Nucleus accumbens (tissue), 56 donors: ENCODE measurements around the gene ADAMTSL1.

ENCODE experiments used
- DNase-seq, 56 donors: peaks; one replicate each; lab custom pipeline; 2025; lab: John Stamatoyannopoulos, UW

The ADAMTSL1 gene

GRCh38 chr9:18722882-18723281 lies 248.9 kb downstream of the ADAMTSL1 start:
- no peak for DNase-seq

DNA sequence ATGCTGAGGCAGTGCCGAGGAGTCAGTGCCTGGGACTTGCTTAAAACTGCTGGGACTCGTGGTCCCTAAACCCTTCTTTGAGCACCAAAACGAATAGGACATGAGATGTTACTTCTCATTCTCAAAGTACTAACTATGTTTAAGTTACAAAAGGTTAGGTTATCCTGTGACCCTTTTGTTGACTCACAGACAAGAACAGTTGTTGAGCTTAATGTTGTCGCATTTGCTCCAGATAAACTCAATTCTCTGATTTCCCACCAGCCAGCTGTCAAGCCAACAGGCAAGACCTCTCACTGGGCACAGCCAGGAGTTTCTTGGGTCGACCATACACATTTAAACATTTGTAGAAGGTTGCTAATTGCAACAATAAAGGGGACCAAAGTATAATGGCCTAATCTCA lies 249.4 kb downstream of the ADAMTSL1 start:
- no peak for DNase-seq

GRCh38 chr9:18726546-18726945 lies 252.6 kb downstream of the ADAMTSL1 start:
- DNase-seq: no peak

DNA sequence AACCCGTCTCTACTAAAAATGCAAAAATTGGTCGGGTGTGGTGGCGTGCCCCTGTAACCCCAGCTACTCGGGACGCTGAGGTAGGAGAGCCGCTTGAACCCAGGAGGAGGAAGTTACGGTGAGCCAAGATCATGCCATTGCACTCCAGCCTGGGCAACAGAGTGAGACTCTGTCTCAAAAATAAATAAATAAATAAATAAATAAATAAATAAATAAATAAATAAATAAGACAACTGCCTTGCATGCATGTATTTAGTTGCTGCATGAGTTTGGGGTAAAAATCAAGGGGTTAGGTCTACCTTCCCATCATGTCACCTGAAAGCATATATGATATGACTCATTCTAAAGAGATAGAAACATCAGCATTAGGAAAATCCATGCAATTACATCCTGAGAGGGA lies 254.0 kb downstream of the ADAMTSL1 start:
- DNase-seq: no peak

GRCh38 chr9:18728642-18729041 lies 254.7 kb downstream of the ADAMTSL1 start:
- DNase-seq: no peak

GRCh38 chr9:18730241-18730640 lies 256.3 kb downstream of the ADAMTSL1 start:
- DNase-seq: no peak

DNA sequence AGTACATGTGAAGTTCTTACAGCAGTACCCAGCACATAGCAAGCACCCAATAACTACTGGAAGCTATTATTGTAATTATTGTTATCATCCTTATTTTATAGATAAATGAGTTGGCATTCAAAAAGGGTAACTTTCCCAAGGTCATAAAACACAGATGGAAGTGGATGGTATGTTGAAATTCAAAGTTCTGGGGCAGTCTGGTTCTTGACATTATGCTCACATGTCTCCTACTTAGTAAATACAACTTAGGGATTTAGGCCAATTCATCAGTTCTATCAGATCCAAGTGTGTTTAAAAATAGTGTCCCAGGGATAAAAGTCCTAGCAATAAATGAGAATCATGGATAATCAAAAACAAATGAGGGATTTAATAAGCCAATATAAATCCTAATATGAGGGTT lies 265.2 kb downstream of the ADAMTSL1 start:
- DNase-seq: no peak

DNA sequence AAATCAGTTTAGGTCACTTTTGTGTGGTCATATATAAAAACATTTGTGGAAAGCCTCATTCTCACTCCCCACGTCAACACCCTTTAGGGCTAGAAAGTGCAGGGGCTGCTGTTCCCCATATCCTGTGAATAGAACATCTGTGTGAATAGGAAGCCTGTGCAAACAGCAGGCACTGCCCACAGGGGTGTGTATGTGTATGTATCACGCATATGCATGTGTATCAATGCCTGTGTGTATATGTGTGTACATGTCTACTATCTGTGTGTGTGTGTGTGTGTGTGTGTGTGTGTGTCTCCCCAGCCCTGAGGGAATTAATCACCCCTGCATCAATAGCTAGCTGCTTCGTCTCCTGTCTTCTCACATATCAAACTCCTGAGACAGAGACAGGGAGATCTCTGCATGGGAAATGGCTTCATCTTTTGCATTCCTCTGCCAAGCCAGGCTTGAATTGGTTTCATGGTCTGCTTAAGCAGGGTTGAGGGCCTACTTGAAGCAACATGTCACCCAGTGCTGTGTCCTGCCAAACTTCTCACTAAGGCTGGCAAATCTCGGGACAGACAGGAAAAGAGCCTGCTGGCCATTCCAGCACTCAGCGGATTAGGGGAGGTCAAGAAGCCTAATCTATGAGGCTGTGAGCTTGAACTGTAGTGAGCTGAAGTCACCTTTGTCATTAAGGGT lies 265.8 kb downstream of the ADAMTSL1 start:
- DNase-seq: no peak

DNA sequence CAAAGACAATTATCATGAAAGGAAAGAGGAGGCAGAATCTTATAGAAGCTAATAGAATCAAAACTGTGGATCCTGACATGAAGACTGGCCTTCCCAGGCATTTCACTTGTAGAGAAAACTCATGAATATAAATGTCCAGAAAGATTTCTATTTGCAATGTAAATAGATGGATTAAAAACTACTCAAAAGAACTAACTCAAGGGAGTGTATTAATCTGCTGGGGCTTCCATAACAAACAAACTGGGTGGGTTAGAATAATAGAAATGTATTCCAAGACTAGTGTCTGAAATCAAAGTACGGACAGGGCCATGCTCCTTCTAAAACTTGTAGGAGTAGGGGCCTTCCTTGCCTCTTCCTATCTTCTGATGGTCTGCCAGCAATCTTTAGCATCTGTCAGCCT lies 267.4 kb downstream of the ADAMTSL1 start:
- DNase-seq: no peak

- no peak for DNase-seq
Measured at GRCh38 chr9:18741945-18742344, 268.0 kb downstream of the ADAMTSL1 start.

DNA sequence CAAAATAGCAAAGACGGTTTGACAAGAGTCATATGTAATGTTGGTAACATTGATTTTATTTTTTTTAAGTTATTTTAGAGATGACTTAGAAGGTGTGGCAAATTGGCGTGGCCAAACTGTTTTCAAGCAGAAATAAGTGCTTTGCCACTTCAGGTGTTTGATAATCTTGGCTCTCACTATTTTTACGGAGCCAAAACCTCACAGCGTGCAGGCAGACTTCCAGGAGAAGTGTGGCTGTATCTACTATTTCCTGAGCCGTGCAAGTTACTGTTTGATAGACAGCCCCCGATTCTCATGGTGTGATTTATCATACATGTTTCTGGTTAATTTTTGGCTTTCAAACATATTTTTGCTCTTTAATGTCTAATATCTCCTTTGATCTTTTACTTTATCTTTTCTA lies 269.5 kb downstream of the ADAMTSL1 start:
- no peak for DNase-seq

GRCh38 chr9:18743971-18744370 lies 270.0 kb downstream of the ADAMTSL1 start:
- no peak for DNase-seq

- DNase-seq: no peak
Measured at GRCh38 chr9:18745710-18746109, 271.8 kb downstream of the ADAMTSL1 start.

DNA sequence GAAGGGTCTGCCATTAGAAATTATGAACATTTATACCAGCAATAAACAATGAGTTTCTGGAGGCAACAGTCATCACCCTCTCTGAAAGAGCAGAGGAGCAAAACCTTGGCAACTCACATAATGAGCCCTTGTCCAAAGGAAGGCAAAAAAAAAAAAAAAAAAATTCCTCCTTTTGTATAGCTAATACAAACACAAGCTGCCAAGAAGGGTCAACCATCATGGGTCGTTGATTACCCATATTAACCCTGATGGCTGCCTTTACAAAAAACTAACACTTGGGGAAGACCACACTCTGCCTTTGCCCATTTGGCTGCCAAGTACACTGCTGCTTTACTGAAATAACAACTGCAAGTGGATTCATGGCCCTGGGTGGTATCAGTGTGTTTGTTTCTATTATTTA lies 272.7 kb downstream of the ADAMTSL1 start:
- peak in 16 of 56 donors; percentile 1 to 30 (median 6) for DNase-seq

DNA sequence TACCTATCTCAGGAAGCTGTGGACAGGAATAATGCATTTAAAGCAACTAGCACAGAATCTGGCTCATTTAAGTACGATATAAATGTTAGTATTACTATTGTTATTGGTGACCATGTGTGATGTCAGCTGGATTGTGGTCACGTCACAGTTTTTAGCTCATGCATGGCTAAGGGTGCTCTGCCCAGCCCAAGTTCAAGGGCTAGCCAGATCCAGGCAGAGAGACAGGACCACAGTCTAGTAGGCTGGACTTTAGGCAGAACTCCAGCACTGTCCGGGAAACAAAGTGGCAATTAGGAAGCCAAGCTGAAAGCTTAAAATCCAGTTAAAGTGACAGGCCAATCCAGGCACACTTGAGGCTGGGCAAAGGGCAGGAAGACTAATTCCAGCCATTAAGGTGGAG lies 273.6 kb downstream of the ADAMTSL1 start:
- peak in 22 of 56 donors; percentile 1 to 62 (median 10) for DNase-seq

- no peak for DNase-seq
Measured at GRCh38 chr9:18748251-18748701, 274.3 kb downstream of the ADAMTSL1 start.

DNA sequence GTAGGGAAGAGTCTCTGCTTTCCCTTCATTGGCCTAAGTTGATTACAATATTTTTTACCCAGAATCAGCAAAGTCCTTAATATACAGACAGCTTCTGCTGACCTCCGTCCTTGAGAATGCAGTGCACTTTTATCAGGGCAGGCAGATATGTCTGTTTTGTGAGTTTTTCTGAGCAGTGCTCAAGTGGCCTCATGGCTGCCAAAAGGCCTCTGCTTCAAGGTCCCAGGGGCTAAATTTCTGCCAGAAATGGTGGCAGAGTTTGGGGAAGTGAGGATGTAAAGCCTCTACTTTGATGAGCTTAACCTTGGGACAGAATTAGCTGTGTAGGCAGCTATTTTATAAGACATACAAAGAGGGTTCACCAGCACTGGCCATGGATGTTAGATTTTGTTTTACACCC lies 275.8 kb downstream of the ADAMTSL1 start:
- no peak for DNase-seq

DNA sequence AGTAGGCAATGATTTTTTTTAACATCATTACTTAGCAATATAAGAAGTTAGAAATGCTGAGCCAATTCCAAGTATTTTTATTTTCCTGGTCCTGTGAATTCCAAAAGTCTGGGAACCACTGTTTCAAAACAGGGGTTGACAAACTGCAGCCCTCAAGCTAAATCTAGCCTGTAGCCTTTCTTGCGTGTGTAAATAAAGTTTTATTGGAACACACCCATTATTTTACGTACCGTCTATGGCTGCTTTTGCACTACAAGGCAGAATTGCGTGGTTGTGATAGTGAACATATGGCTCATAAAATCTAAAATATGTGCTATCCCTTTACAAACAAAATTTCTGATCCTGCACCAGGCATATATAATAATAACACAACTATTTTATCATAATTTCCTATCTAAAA lies 280.0 kb downstream of the ADAMTSL1 start:
- DNase-seq: no peak

DNA sequence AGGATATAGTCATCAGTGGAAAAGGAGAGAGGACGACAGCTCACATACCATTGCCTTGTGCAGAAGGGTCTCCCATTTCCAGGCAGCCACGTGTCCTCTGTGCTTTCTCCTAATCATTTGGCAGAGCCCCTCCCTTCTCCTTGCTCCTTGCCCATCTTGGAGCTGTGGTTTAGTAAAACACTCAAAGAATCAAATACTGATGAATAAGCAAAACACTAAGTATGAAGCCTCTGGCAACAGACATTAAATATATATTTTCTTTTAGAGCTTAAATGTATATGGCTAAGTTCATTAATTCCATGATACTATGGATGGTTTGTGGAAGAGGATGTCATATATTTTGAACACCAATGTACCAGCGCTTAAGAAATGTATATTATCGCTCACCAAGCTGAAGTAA lies 280.6 kb downstream of the ADAMTSL1 start:
- no peak for DNase-seq

- DNase-seq: no peak
Measured at GRCh38 chr9:18755263-18755662, 281.3 kb downstream of the ADAMTSL1 start.

DNA sequence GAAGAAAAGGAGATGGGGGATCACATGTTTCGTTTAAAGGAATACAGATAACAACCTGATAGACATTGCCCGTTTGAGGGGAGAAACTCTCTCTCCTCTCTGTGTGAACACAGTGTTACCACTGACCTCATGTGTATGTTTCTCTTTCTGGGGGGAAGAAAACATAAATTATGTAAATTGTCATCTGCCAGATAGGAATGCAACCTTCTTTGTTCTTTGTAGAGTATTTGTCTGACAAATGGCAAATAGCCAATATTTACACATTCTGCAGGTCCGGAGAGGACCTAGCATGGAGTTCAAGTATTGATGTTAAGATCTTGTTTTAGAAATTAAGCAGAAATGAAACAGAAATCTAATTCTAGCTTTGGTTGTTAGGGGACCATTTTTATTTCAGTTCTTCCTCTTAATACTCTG lies 282.8 kb downstream of the ADAMTSL1 start:
- no peak for DNase-seq

GRCh38 chr9:18759827-18760226 lies 285.9 kb downstream of the ADAMTSL1 start:
- DNase-seq: no peak

DNA sequence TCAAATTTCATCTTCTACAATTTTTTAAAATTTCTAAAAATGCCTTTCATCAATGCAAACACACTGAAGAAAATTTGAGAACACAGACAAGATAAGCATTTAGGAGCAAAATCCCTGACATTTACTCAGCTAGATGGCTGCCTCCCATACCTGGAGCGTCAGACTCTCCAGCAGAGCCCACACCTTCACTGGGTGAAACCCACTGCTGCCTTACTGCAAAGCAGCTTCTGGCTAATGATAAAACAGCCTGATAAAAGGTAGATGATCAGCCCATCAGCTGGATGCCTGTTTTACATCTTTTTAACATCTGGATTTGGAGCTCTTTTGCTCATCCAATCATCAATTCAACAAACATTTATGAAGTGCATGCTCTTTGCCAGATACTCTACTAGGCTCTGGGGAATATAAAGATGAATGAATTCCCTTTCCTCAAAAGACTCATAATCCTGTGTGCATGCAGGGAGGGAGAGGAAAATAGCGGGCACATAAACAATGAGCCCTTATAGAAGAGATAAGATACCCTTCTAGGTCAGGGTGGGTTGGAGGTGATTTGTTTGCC lies 287.9 kb downstream of the ADAMTSL1 start:
- no peak for DNase-seq
